PC-9 (cell line): ENCODE measurements around the gene SNAP47. TPM values are rescaled to one million over a fixed set of nuclear protein-coding genes. Genes with fewer than 3 reads are reported as not detected.

ENCODE experiments used
- BruUV-seq: library from RNA; stranded (reverse); fragments of 400-500 nt; replicated peaks from 2 replicates; lab custom pipeline; 2021; lab: Mats Ljungman, UMichigan
- CTCF ChIA-PET: fragments of 300-600 bp; sonication (Branson Sonifier 250); formaldehyde crosslinking; loops from one replicate; lab custom pipeline; 2022; ENCODE audit warnings: antibody characterized with exemption; lab: Charles Lee
- POLR2A ChIA-PET: fragments of 300-600 bp; sonication (Branson Sonifier 250); formaldehyde crosslinking; loops from one replicate; lab custom pipeline; 2022; ENCODE audit warnings: antibody characterized with exemption; ENCODE audit not compliant: unreplicated experiment; lab: Charles Lee
- DNase-seq, 2 experiments: peaks; one replicate each; pipeline versions ENCODE4 v3.0.0 to v3.0.0-alpha.2; 2015 to 2022; ENCODE audit warnings: mixed read lengths in 1 of 2
- H2AFZ ChIP-seq: fragments of 200-600 bp; sonication (generic); 2 replicates; pipeline ENCODE4 v1.8.1; 2017; ENCODE audit warnings: antibody characterized with exemption
- H3F3A ChIP-seq: fragments of 200-600 bp; sonication (generic); 2 replicates; pipeline ENCODE4 v1.8.1; 2017; ENCODE audit warnings: antibody characterized with exemption, mild to moderate bottlenecking, low read depth; ENCODE audit not compliant: insufficient read depth
- H3K27ac ChIP-seq: fragments of 200-600 bp; sonication (generic); 2 replicates; pipeline ENCODE4 v1.6.1; 2016; ENCODE audit warnings: mixed run types
- H3K27me3 ChIP-seq: fragments of 200-600 bp; sonication (generic); 2 replicates; pipeline ENCODE4 v1.6.1; 2016; ENCODE audit warnings: low read depth, mixed run types; ENCODE audit not compliant: insufficient read depth
- H3K36me3 ChIP-seq: fragments of 200-600 bp; sonication (generic); 2 replicates; pipeline ENCODE4 v1.6.1; 2016; ENCODE audit warnings: low read depth, mixed run types
- H3K4me1 ChIP-seq: fragments of 200-600 bp; sonication (generic); replicated peaks from 2 replicates; pipeline ENCODE4 v1.6.1; 2016; ENCODE audit warnings: mixed run types; ENCODE audit not compliant: insufficient read depth
- H3K4me2 ChIP-seq: fragments of 200-600 bp; sonication (generic); 2 replicates; pipeline ENCODE4 v1.6.1; 2017; ENCODE audit warnings: mixed run types
- H3K4me3 ChIP-seq: fragments of 200-600 bp; sonication (generic); 2 replicates; pipeline ENCODE4 v1.6.1; 2016; ENCODE audit warnings: mixed run types
- H3K79me2 ChIP-seq: fragments of 200-600 bp; sonication (generic); 2 replicates; pipeline ENCODE4 v1.6.1; 2017; ENCODE audit warnings: low read depth, mixed run types
- H3K9me2 ChIP-seq: fragments of 200-600 bp; sonication (generic); 2 replicates; pipeline ENCODE4 v1.8.1; 2017; ENCODE audit warnings: mild to moderate bottlenecking; ENCODE audit not compliant: insufficient read depth
- H3K9me3 ChIP-seq: fragments of 200-600 bp; sonication (generic); 2 replicates; pipeline ENCODE4 v1.8.1; 2016; ENCODE audit warnings: low read depth; ENCODE audit not compliant: insufficient read depth
- H4K20me1 ChIP-seq: fragments of 200-600 bp; sonication (generic); 2 replicates; pipeline ENCODE4 v1.8.1; 2017; ENCODE audit not compliant: insufficient read depth
- CTCF ChIP-seq: fragments of 200-600 bp; sonication (generic); conservative IDR thresholded peaks from 2 replicates; pipeline ENCODE4 v1.6.1; 2017; ENCODE audit warnings: mixed run types, antibody characterized with exemption, mild to moderate bottlenecking, moderate library complexity
- EZH2 ChIP-seq: fragments of 200-600 bp; sonication (generic); IDR thresholded peaks from 2 replicates; pipeline ENCODE4 v1.8.0; 2017; ENCODE audit warnings: antibody characterized with exemption, low read depth
- intact Hi-C: fragments of 100-400 bp; cut with micrococcal nuclease; formaldehyde crosslinking; loops from one replicate; pipeline ENCODE4 v1.10.0; 2022; ENCODE audit not compliant: unreplicated experiment
- total RNA-seq: library from RNA; stranded (reverse); gene quantifications from 2 replicates; pipeline ENCODE4 v1.2.3, GENCODE V29; 2021

The SNAP47 gene
- total RNA-seq, 1 experiment from 2014 or later = 70.2 TPM

- intact Hi-C loops = loop anchor here (1.0 kb wide), 1 partner anchor 9 kb away; no protein-coding TSS in a partner anchor
- Histone ChIP-seq H3K27me3 (no peaks in the 10 kb centered on the region), H3K4me2 (no peak overlapping the region), H3K27ac (no peak overlapping the region), H3K36me3 (no peaks in the 10 kb centered on the region), H3K4me3 (no peak overlapping the region), H3F3A (no peaks in the 10 kb centered on the region), H3K4me1 (no peaks in the 10 kb centered on the region), H3K9me3 (no peaks in the 10 kb centered on the region), H3K9me2 (no peaks in the 10 kb centered on the region), H2AFZ (no peak overlapping the region), H3K79me2 (no peaks in the 10 kb centered on the region), H4K20me1 (peaks cover 4% of the 10 kb centered on the region; the same call in 1 of the 2 replicates)
- CTCF ChIA-PET = no interaction called here
- TF ChIP-seq EZH2 = no peak
- TF ChIP-seq CTCF = no peak
- DNase-seq = peak in 1 of 2 experiments; percentile 32
- POLR2A ChIA-PET = interaction anchor here (0.6 kb wide), 1 partner anchor 25 kb away, joined by 3 read pairs; no protein-coding TSS in a partner anchor
- BruUV-seq = no TSS peak
These were observed 43.2 kb downstream of the SNAP47 start for GRCh38 chr1:227778401-227778947.

GRCh38 chr1:227779021-227779441, 43.8 kb downstream of the SNAP47 start:
- Histone ChIP-seq H3K9me2 (no peaks in the 10 kb centered on the region), H4K20me1 (peaks cover 4% of the 10 kb centered on the region; the same call in 1 of the 2 replicates), H3K79me2 (no peaks in the 10 kb centered on the region), H3K27ac (no peak overlapping the region), H3F3A (no peaks in the 10 kb centered on the region; the same call in 1 of the 2 replicates), H3K4me3 (no peak overlapping the region), H3K27me3 (no peaks in the 10 kb centered on the region), H3K9me3 (no peaks in the 10 kb centered on the region), H3K4me1 (no peaks in the 10 kb centered on the region), H3K36me3 (no peaks in the 10 kb centered on the region), H3K4me2 (no peak overlapping the region), H2AFZ (no peak overlapping the region)
- TF ChIP-seq CTCF = no peak
- TF ChIP-seq EZH2 = no peak
- BruUV-seq = no TSS peak
- intact Hi-C loops = no loop called here
- no peak for DNase-seq
- ChIA-PET POLR2A (no interaction called here), CTCF (no interaction called here)

- no peak overlapping the region for H3K27ac ChIP-seq
- H3K36me3 ChIP-seq = no peaks in the 10 kb centered on the region
- H4K20me1 ChIP-seq = peaks cover 4% of the 10 kb centered on the region; the same call in 1 of the 2 replicates
- no peaks in the 10 kb centered on the region for H3K9me3 ChIP-seq
- no peak for DNase-seq
- TF ChIP-seq EZH2 (no peak), CTCF (no peak)
- ChIA-PET CTCF (no interaction called here), POLR2A (no interaction called here)
- no peak overlapping the region for H3K4me3 ChIP-seq
- no peak overlapping the region for H2AFZ ChIP-seq
- intact Hi-C loops = no loop called here
- no peaks in the 10 kb centered on the region for H3K27me3 ChIP-seq
- H3K4me1 ChIP-seq = no peaks in the 10 kb centered on the region
- BruUV-seq = no TSS peak
- no peaks in the 10 kb centered on the region for H3K9me2 ChIP-seq
- no peaks in the 10 kb centered on the region; the same call in 1 of the 2 replicates for H3F3A ChIP-seq
- H3K4me2 ChIP-seq = no peak overlapping the region
- no peaks in the 10 kb centered on the region for H3K79me2 ChIP-seq
These were observed 44.5 kb downstream of the SNAP47 start for GRCh38 chr1:227779685-227780084.
